Measurements from ENCODE around the gene DNAJC3.
"Not testable (repeated sequence)": the region's sequence is repeated elsewhere in the genome, so short reads cannot be mapped to it uniquely, and the experiment has no call there.

The DNAJC3 gene

GRCh38 chr13:95722241-95722640 lies 45.3 kb downstream of the DNAJC3 start:
- DNase-seq: no peak

- no peak for DNase-seq
Observed at GRCh38 chr13:95723438-95723837, 46.5 kb downstream of the DNAJC3 start.

- DNase-seq: no peak
Observed at GRCh38 chr13:95724252-95724651, 47.3 kb downstream of the DNAJC3 start.

- DNase-seq: no peak
Observed at GRCh38 chr13:95726876-95727275, 49.9 kb downstream of the DNAJC3 start.

- no peak for DNase-seq
Observed at GRCh38 chr13:95728957-95729356, 52.0 kb downstream of the DNAJC3 start.

GRCh38 chr13:95734124-95734523 lies 57.2 kb downstream of the DNAJC3 start:
- no peak for DNase-seq

GRCh38 chr13:95740071-95740978 lies 63.4 kb downstream of the DNAJC3 start:
- not testable (repeated sequence) for DNase-seq

- DNase-seq: no peak
Observed at GRCh38 chr13:95740979-95741320, 64.0 kb downstream of the DNAJC3 start.

- no peak for DNase-seq
Observed at GRCh38 chr13:95741584-95742563, 64.9 kb downstream of the DNAJC3 start.

- no peak for DNase-seq
Observed at GRCh38 chr13:95743192-95743591, 66.3 kb downstream of the DNAJC3 start.

- DNase-seq: no peak
Observed at GRCh38 chr13:95745289-95745688, 68.3 kb downstream of the DNAJC3 start.

GRCh38 chr13:95745752-95746151 lies 68.8 kb downstream of the DNAJC3 start:
- DNase-seq: no peak

GRCh38 chr13:95749545-95749944 lies 72.6 kb downstream of the DNAJC3 start:
- DNase-seq: no peak

- DNase-seq: no peak
Observed at GRCh38 chr13:95752677-95753076, 75.7 kb downstream of the DNAJC3 start.

GRCh38 chr13:95754069-95754468 lies 77.1 kb downstream of the DNAJC3 start:
- DNase-seq: no peak

GRCh38 chr13:95756072-95756471 lies 79.1 kb downstream of the DNAJC3 start:
- DNase-seq: no peak

- DNase-seq: not testable (repeated sequence)
Observed at GRCh38 chr13:95762626-95763025, 85.7 kb downstream of the DNAJC3 start.

GRCh38 chr13:95763601-95764000 lies 86.7 kb downstream of the DNAJC3 start:
- no peak for DNase-seq

GRCh38 chr13:95771905-95772304 lies 95.0 kb downstream of the DNAJC3 start:
- no peak for DNase-seq

- no peak for DNase-seq
Observed at GRCh38 chr13:95779522-95779921, 102.6 kb downstream of the DNAJC3 start.

GRCh38 chr13:95781016-95781415 lies 104.1 kb downstream of the DNAJC3 start:
- DNase-seq: no peak

GRCh38 chr13:95781940-95782339 lies 105.0 kb downstream of the DNAJC3 start:
- DNase-seq: not testable (repeated sequence)

GRCh38 chr13:95783747-95784146 lies 106.8 kb downstream of the DNAJC3 start:
- no peak for DNase-seq

Data from femur (tissue), 1 donor.